Midbrain (tissue), 1 donor: ENCODE results near the gene NHLRC4.

Source experiments
- DNase-seq: peaks from one replicate; lab custom pipeline; 2025; lab: John Stamatoyannopoulos, UW

Gene NHLRC4

DNA sequence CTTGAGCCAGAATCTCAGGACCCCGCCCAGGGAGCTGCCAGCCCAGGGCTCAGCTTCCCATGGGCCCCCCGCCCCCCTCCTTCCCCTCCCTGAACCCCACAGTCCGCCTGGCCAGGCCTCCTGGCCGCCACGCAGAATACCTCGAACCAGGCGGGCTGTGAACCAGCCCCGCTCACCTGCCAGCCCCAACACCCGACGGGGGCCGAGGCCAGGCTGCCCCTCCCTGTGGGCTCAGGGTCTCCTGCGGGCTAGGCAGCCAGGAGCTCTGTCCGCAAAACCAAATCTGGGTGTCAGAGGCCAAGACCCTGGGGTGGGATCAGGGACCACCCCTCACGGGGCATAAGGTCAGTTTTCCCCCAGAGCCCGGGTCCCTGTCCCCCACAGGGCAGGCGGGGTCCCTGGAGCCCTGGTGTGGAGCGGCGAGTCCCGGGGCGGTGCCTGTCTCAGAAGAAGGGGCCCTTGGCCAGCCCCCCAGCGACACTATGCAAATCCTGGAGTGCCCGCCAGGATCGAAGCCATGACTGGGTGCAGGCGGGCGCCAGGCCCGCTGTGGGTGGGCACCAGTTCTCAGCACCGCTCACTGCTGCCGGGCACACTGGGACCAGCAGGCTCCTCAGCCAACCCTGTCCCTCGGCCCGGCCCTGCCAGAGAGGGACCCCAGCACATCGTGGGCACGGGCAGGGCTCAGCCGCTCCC lies 13.1 kb upstream of the NHLRC4 start:
- no peak for DNase-seq

DNA sequence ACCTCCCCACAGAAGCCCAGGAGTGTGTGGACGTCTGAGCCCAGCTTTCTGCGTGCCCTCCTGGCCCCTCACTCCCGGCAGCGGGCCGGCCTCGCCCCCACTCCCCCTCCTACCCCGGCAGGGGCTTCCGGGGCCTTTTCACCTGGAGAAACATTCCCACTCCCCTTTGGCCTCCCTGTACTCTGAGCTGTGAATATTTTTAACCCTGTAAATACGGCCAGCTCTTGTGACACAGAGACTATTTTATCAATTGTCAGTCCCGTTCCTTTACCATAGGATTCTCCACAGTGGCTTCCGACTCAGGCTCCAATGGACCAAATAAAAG lies 12.5 kb upstream of the NHLRC4 start:
- DNase-seq: no peak

DNA sequence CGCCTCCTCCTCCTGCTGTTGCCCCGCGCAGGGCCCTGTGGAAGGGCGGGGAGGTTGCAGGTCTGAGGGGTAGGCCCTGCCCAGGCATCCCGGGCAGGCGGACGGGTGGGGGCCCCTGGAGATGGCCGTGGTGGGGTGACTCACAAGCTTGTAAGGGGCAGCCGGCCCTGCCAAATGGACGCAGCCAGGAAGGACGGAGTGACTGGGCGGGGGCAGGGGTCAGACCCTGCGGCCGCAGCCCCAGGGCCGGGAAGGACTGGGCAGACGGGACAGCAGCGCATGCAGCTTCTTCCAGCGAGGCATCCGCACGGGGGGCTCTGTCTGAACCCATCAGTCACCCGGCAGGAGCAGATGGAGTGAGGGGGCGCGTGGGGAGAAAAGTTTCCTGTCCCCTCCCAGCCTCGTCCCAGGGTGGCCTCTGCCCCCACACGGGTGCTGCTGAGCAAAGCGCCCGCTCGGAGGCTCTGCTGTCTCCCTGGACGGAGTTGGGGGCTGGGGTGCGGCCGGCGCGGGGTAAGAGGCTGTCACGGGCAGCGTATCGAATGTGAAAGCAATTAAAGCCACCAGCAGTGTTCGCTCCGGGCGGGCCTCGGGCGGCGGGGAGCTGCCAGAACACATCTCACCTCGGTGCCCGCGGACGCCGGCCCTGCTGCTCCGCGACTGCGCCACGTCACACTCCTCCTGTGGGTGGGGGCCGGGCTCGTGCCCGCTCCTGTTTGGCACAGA lies 12.0 kb upstream of the NHLRC4 start:
- DNase-seq: no peak

DNA sequence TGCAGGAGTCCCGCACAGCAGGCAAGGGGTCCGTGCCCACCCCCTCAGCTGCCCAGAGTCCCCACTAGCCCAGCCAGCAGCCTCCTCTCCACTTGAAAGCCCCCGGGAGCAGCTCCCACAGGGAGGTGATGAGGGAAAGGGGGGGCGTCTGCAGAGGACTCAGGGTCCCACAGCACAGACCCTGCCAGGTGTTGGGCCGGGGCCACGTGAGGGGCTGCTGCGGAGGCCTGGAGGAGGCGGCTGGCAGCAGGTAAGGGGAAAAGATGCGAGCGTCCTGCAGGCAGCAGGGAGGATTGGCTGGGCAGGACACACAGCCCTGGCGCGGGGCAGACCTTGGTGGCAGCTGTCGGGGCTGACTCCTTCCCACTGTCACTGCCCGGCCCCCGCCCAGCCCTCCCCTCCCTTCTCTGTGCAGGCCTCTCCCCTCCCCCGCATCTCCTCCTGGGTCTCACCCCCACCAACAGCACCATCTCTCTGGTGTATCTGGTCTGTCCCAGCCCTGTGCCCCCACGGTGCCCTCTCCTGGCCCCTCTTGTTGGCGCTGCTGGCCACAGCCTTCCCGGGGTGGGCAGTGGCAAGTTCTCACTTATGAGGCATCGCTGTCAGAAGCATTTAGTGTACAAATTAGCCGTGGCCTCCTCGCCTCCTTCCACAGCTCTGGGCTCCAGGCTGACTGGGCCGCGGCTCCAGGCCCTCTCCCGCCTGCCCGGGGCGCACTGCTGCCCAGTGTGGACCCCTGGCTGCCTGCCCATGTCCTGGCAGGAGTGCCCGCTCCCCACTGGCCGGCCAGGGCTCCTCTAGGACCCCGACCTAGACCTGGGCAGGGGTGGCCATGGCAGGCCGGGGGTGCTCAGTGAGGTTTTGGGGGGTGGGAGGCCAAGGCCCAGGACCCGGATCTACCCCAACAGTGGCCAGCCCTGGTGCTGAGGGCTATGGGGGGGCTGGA lies 11.0 kb upstream of the NHLRC4 start:
- no peak for DNase-seq

DNA sequence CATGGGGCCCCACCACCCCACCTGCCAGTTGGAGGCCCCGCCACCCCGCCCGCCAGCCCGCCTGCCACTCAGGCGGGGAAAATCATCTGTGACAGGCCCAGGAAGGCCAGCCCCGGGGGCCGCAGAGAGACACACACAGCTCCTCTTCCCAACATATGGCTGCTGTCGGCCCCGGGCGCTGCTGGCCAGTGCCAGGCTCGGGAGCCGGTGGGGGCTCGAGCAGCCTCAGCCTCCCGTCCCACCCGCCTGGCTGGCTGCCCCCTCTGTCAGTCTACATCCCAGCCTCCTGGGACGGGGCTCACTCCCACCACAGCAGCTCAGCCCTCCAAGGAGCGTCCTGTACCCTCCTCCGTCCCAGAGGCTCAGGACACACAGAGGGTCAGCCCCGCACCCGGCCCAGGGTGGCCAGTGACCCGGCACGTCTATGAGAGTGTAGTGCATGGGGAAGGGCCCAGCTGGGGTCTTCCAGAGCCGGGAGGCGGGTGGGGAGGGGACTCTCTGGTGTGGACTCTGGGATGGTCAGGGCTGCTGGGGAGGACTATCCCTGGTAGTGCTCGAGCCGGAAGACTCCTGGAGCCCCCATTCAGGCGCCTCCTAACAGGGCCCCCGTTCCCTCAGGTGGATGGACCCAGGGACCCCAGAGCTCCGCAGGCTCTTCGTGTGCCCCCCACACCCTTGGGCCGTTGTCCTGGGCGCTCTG lies 10.2 kb upstream of the NHLRC4 start:
- DNase-seq: no peak

DNA sequence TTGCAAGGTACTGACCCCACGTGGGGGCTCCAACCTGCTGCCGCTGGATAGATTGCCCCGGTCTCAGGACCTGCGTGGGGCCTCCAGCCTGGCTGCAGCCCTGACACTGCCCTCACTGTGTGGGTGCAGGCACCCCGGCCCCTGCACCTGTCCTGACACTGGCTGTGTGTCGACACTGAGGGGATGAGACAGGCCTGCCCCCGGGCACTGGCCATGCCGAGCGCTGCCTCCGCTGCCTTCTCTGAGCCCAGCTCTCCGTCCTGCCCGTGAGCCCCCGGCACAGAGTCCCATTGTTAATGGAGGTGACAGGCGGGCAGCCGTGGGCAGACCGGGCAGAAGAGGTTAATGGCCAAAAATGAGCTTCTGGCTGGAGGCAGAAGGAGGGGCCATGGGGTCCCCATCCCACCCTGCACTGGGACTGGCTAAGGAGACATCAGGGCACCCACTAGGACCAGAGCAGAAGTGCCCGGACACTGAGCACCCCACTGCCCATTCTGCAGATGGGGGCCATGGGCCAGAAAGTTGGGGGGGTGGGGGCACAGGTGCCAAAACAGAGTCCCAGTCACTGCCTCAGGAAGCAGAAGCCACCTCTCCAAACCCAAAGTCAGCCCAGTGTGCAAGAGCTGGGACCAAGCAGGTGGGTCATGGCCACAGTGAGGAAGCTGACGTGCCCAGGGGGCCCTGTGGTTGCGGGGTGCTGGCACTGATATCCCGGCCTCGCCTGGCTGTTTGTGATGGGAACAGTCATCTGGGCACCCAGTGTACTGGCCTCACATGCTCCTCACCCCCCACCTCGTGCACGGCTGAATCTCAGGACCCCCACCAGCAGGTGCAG lies 9.1 kb upstream of the NHLRC4 start:
- DNase-seq: no peak

DNA sequence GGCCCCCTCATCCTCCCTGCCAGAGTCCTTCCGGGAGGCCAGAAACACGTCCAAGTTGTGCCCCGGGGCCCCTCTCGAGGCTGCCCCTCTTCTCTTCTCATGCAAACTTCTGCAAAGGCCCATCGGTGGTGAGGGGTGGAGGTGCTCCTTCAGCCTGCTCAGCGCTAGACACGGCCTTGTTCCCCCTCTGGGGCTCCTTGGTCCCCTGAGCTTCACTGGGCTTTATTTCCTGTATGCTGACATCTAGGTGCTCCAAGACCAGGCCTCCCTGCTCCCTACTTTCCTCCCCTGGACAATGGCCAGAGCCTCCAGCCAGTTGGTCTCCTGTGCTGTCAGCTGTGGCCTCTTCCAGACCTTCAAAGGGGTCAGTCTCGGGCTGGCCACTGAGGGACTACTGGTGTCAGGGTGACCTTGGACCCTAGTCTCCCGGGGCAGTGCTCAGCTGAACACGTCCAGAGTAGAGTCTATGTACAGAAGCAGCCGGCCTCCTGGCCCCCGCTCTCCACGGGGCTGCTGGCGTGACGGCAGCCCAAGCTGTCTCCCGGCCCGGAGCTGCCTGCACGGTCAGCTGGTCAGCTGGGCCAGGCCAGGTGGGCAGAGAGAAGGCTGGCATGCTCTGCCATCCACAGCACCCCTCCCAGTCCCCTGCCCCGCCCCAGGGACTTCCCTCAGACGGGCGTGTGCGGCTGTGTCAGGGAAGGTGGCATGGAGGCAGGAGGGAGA lies 8.3 kb upstream of the NHLRC4 start:
- no peak for DNase-seq

DNA sequence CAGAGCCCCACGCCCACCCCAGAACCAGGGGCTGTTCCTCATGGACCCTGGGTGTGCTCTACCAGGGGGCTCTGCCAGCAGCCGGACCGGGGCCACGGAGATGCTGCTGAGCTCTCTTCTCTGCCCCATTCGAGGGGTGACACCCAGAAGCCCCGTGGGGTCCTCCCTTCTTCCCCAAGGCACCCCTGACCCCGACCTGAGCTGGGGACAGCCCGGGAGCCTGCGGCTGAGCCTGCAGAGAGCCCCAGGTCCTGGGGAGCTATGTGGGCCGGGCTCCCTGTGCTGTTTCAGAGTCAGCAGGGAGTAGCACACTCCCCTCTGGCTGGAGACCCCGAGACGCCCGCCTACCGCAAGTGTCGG lies 7.8 kb upstream of the NHLRC4 start:
- no peak for DNase-seq

DNA sequence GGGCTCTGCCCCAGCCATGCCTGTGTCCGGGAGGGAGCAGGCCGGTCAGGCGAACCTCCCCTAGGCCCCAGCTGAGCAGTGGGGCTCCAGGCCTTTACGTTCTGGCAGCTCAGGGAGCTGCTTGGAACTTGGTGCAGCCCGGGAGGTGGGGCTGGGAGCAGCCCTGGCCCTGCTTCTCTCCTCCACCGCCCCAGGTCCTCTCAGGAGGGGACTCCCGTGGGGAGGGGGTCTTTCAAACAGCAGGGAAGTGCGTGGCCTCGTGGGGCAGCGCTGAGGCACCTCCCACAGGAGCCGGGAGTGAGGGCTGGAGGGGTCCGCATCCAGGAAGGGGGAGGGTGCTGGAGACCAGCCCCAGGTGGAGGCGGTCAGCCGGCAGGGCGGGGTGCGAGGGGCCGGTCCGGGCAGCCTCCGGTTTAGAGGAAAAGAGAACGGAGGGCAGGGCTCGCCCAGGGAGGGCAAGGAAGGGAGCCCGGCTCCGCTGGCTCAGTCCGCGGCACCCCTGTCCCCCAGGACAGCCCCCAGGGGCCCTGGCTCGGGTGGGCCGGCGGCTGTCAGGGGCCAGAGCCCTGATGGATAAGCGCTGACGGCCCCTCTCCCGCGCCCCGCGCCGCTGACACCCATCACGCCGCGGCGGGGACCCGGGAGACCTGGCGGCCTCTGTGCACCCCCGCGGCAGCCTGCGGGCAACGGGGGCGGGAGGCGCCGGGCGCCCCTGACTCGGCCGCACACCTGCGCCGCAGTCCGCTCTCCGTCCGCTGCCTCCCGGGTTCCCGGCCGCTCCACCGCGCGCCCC lies 7.2 kb upstream of the NHLRC4 start:
- DNase-seq: no peak

DNA sequence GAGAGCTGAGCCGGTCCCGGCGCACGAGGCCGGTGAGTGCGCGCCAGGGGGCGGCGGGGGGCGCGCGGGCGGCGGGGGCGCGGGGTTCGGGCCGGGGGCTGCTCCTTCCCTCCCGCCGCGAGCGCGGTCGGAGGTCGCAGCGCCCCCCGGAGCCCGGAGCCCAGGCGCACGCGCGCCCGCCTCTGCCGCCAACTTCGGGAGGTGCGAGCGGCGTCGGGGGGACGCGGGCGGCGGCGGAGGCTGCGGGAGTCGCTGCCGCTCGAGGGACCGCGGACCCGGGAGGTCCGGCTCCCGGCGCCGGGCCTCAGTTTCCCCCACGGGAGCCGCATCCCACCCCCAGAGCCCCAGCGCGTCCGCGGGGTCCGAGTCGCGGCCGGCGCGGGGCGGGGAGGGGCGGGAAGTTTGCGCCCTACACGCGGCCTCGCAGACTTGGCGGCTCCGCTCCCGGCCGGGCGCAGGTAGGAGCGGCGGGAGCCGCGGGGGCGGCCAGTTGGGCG lies 6.6 kb upstream of the NHLRC4 start, which contains the start of gene PRR35:
Gene PRR35, plus strand, starts transcription at position 191 of the 497 bp plus-strand sequence. CDS start 2,901 bp downstream, outside the sequence.
- DNase-seq: no peak

DNA sequence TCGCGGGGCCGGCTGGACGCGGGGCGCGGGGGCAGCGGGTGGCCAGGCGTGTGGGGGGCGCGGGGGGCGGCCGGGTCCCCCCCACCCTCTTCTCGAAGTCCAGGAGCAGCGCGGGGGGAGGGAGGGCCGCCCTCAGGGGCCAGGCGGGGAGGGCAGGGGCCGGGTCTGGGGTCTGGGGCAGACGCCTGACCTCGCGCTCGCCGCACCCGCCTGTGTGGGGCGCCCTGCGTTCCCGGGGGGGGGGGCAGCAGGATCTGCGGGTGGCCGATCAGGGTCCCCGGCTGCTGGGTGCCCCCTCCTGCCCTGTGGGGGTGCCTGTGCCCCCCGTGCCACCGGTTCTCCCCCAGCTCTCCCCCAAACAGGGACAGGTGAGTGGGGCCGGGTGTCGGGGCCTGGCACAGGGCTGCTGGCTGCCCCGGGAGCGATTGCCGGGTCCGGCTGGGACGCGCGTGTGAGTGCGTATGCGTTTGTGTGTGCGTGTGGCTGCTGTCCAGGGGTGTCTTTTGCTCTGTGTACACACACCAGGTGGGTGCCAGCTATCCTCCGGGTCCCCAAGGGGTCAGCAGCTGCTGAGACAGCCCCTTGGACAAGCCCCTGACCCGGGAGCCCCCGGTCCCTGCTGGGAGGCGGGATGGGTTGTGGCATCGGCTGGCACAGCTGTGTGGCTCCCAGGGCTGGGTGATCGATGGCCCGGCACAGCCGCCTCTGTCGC lies 5.9 kb upstream of the NHLRC4 start:
- no peak for DNase-seq

DNA sequence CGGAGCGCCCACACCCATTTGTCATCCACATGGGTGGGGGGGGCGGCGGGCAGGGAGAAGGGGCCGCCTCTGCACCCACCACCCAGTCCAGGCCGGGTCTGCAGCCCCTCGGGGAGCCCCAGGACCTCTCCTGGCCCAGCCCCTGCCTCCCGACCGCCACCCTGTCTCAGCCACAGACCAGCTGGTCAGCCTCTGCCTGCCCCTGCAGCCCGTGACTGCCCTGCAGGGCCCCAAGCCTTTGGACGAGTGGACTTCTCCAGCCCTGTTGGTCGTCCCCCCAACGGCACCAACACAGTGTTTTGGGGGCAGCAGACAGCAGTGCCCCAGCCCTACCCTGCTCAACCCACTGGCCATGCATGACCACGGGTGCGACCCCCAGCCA lies 5.4 kb upstream of the NHLRC4 start:
- no peak for DNase-seq

DNA sequence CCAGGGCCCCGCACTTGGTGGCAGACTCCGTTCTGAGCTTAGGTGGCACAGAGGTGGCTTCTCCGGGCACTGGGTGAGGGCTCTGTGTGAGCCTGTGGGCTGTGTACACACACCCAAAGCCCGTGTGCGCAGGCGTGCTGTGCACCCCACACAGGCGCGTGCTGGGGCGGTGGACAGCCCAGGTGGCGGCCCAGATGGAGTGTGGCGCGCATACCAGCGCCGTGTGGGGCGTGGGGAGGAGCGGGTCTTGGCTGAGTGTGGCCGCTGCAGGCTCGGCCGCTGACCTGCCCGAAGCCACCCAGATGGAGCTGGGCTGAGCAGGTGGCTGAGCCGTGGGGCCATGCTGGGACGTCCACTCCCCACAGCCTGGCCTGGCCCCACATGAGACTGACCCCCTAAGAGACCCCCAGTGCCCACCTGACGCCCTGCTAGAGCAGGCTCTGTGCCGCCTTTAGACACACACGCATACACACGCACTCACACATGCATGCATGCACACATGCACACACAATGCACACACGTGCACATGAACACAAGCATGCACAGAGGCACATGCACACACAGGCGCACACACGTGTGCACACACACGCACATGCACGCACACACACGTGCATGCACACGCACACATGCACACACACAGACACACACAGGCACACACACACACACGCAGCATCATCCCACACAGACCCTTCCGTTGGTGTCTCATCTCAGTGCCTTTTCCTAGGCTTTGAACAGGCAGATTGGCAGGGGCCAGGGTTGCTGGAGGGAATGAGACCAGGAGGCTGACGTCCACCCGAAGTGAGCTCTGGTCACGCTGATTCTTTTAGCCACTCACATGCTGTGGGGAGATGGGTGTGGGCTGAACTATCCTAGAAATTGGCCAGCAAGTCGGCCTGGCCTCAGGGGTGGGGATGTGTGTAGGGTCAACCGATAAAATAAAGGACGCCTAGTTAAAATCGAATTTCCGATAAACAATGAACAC lies 4.6 kb upstream of the NHLRC4 start:
- DNase-seq: no peak

DNA sequence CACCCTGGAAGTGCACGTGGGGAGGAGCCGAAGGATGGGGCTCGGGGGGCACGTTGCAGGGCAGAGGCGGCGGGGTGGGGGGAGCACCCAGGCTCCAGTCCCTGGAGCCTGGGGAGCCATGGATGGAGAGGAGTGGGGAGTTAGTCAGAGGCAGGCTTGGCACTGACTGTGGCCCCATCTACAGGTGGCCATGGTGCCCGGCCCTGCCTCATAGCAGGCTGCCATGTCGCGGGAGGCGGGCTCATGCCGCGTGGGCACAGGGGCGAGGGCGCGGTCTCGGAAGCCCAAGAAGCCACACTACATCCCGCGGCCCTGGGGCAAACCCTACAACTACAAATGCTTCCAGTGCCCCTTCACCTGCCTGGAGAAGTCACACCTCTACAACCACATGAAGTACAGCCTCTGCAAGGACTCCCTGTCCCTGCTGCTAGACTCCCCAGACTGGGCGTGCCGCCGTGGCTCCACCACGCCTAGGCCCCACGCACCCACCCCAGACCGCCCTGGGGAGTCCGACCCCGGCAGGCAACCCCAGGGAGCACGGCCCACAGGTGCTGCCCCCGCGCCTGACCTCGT lies 3.6 kb upstream of the NHLRC4 start:
- no peak for DNase-seq

DNA sequence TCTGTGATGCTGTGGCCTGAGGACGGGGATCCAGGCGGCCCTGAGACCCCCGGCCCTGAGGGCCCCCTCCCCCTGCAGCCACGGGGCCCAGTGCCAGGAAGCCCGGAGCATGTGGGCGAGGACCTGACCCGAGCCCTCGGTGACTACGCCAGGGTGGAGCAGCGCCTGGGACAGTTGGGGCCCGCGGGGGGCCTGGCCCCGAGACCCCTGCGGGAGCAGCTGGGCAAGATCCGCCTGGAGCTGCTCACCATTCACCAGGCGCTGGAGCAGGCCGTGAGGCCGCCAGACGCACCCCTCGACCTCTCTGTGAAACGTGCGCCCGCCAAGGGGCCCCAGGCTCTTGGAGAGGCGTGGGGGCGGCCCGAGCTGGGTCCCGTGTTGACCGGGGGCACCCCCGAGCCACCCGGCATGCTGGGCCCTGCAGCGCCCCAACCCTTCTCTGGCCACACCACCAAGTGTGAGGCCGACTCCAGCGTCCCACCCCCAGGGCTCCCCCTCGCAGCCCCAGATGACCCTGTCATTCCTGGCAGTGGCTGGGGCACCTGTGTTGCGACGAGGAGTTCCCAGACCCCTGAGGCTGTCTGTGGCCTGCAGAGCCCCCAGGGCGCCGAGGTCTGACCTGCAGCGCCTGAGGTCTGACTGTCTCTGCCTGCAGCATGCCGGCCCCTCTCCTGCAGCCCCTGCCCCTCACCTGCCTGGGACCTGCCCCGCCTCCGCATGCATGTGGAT lies 2.0 kb upstream of the NHLRC4 start:
- no peak for DNase-seq
